Left lung (tissue), 10 donors: ENCODE measurements around the gene ZFYVE1. TPM values are rescaled to one million over a fixed set of nuclear protein-coding genes. Genes with fewer than 3 reads are reported as not detected.
A peak's percentile ranks its signal among the peaks of the same experiment; 100 is the strongest.

ENCODE experiments used
- ATAC-seq: fragments of 200-7000 bp; cut with Tn5 transposase; one replicate; pipeline ENCODE4 v1.9.1; 2020; ENCODE audit warnings: moderate library complexity
- DNase-seq, 4 donors: peaks; one replicate each; pipeline ENCODE4 v3.0.0-alpha.2; 2013 to 2020
- H3K27ac ChIP-seq, 2 donors: fragments of 200-600 bp; sonication (generic) in 1 of 2; one replicate each; pipeline versions ENCODE4 v1.5.0 to v1.8.0; 2020 to 2021
- H3K27me3 ChIP-seq, 2 donors: fragments of 200-600 bp; sonication (generic) in 1 of 2; one replicate each; pipeline versions ENCODE4 v1.5.0 to v1.8.0; 2020 to 2021
- H3K36me3 ChIP-seq, 2 donors: fragments of 200-600 bp; sonication (generic) in 1 of 2; one replicate each; pipeline versions ENCODE4 v1.5.0 to v1.8.0; 2020 to 2021
- H3K4me1 ChIP-seq, 2 donors: fragments of 200-600 bp; one replicate each; pipeline ENCODE4 v1.8.0; 2021
- H3K4me3 ChIP-seq, 2 donors: fragments of 200-600 bp; sonication (generic) in 1 of 2; one replicate each; pipeline versions ENCODE4 v1.5.0 to v1.8.0; 2020 to 2021; ENCODE audit warnings: mild to moderate bottlenecking in 1 of 2
- H3K9me3 ChIP-seq, 2 donors: fragments of 200-600 bp; sonication (generic) in 1 of 2; one replicate each; pipeline versions ENCODE4 v1.5.0 to v1.8.0; 2020 to 2021
- intact Hi-C, 2 donors: fragments of 100-400 bp; cut with DNase I; formaldehyde crosslinking; loops; one replicate each; pipeline versions ENCODE4 v1.11.2 to v1.14.2; 2022
- polyA plus RNA-seq, 6 donors: library from polyadenylated mRNA; unstranded; fragments of 120-200 nt; gene quantifications; one replicate each; pipeline ENCODE4 v1.2.1, GENCODE V29; 2013; ENCODE audit not compliant: insufficient read length in 6 of 6
- total RNA-seq, 2 donors: library from RNA; stranded (reverse); fragmentation: NEBNext Ultra II Directional; extraction: Animal tissue kit (Norgen Biotek cat#: 25700); gene quantifications; one replicate each; pipeline ENCODE4 v1.2.1, GENCODE V29; 2021
- TF ChIP-seq, protein P1 (sequence below), 2 donors: fragments of 200-600 bp; sonication (generic) in 1 of 2; IDR thresholded peaks; one replicate each; pipeline versions ENCODE4 v1.5.0 to v1.8.0; 2021; ENCODE audit warnings: antibody characterized with exemption in 2 of 2
- donor health status: DM: no; HTN: yes; CAD: no.
- donor health status: DM: no; HTN: no; CAD: no.

Gene ZFYVE1
- total and polyA plus RNA-seq, 8 donors: 14.6 to 22.3 (median 19.8) TPM

DNA sequence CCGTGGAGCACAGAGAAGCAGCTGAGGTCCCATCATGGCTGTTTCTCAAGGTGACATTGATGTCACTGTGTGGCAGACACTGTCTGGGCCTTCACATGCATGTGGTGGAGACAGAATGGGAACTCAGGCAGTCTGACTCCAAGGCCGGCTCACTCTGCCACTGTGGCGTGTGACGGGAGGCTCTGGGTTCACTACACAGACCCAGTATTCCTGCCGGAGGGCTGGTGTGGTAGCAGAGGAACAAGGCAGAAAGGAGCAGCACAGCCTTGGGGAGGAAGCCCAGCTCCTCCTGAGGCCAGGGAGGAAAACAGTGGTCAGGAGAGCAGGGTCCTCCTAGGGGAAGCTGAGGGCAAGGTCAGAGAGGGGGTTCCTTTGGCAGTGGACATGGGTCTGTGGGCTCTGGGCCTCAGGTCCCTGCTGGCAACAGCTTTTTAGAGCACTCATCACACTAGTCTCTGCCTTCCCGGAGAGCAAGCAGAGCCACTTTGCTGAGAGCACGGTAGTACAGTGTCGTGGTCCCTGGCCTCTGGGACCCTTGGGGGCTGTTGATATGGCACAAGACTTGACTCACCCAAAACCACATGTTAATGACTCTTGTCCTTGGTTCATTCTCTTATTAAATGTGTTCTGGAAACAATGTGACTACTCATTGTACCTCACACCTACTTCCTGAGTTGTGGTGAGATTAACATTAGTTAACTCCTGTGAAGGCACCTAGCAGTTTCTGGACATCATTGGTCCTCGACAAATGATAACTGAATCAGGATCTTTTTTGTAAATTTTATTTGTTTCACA, 79.3 kb downstream of the ZFYVE1 start:
- H3K4me3 ChIP-seq: no peak overlapping the region
- H3K9me3 ChIP-seq: no peaks in the 10 kb centered on the region
- intact Hi-C loops: loop anchor here in 1 of 2 donors (10.0 kb wide), 1 partner anchor 433 kb away; no protein-coding TSS in a partner anchor
- H3K36me3 ChIP-seq: peaks cover 0 to 63% of the 10 kb centered on the region in 2 donors
- no peaks in the 10 kb centered on the region for H3K27me3 ChIP-seq
- H3K4me1 ChIP-seq: no peaks in the 10 kb centered on the region
- TF ChIP-seq, protein P1, sequence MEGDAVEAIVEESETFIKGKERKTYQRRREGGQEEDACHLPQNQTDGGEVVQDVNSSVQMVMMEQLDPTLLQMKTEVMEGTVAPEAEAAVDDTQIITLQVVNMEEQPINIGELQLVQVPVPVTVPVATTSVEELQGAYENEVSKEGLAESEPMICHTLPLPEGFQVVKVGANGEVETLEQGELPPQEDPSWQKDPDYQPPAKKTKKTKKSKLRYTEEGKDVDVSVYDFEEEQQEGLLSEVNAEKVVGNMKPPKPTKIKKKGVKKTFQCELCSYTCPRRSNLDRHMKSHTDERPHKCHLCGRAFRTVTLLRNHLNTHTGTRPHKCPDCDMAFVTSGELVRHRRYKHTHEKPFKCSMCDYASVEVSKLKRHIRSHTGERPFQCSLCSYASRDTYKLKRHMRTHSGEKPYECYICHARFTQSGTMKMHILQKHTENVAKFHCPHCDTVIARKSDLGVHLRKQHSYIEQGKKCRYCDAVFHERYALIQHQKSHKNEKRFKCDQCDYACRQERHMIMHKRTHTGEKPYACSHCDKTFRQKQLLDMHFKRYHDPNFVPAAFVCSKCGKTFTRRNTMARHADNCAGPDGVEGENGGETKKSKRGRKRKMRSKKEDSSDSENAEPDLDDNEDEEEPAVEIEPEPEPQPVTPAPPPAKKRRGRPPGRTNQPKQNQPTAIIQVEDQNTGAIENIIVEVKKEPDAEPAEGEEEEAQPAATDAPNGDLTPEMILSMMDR (IDR thresholded peaks at IDR 0.05): no peak
- DNase-seq (no peak), ATAC-seq (no peak)
- H3K27ac ChIP-seq: no peak overlapping the region

DNA sequence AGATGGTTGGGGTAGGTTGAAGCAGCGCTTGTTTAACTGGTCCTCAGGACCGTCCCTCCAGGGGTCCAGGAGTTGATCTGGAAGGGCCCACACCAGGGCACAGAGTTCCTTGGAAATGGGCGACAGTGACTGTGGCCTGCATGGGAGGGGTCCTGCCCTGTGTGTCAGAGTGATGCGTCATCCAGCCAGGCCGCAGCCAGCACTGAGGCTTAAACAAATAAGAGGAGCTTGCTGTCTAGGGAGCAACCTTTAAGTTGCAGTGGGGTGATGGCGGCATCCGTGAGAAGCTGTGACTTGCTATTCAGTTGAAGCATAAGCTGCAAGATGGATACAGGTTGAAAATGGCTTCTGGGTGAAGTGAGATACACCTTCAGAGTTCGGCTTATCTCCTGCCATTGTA, 80.4 kb downstream of the ZFYVE1 start:
- no peaks in the 10 kb centered on the region for H3K9me3 ChIP-seq
- intact Hi-C loops: loop anchor here in 1 of 2 donors (10.0 kb wide), 1 partner anchor 432 kb away; no protein-coding TSS in a partner anchor

DNA sequence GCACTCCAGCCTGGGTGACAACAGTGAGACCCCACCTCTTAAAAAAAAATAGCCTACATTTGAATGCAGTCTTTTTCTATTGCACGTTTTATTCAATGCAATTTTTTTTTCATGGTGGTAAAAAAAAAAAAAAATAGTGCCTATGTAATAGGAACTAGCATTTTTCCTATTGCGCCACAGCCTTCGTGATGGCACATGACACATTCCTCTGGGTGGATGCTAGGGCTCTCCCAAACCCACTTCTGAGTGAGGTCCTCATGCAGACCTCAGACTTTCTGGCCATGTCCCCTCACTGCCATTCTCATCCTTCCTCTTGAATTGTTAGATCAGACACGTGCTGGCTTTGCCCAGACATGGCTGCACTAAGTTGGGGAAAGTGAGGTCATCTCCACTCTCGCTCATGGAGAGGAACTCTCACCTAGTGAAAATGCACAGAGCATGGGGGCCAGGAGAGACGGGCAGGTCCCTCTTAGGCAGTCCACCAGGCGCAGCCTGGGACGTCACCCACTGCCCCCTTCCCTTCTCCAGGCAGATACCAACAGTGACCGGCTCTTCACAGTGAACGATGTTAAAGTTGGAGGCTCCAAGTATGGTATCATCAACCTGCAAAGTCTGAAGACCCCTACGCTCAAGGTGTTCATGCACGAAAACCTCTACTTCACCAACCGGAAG, 81.4 kb downstream of the ZFYVE1 start:
- Histone ChIP-seq H3K36me3 (peaks cover 0 to 72% of the 10 kb centered on the region in 2 donors), H3K9me3 (no peaks in the 10 kb centered on the region), H3K4me1 (no peaks in the 10 kb centered on the region), H3K27me3 (no peaks in the 10 kb centered on the region), H3K4me3 (no peak overlapping the region), H3K27ac (no peak overlapping the region)
- TF ChIP-seq, protein P1 (IDR thresholded peaks at IDR 0.05): no peak
- DNase-seq (peak in 1 of 4 donors; percentile 31), ATAC-seq (no peak)
- intact Hi-C loops: loop anchor here in 1 of 2 donors (10.0 kb wide), 1 partner anchor 431 kb away; no protein-coding TSS in a partner anchor

More for the DNA sequence above, 80.4 kb downstream of the ZFYVE1 start:
- TF ChIP-seq, protein P1 (IDR thresholded peaks at IDR 0.05): no peak
- DNase-seq (no peak), ATAC-seq (no peak)
- H3K27me3 ChIP-seq: no peaks in the 10 kb centered on the region
- H3K36me3 ChIP-seq: peaks cover 0 to 66% of the 10 kb centered on the region in 2 donors
- H3K4me1 ChIP-seq: no peaks in the 10 kb centered on the region
- H3K4me3 ChIP-seq: no peak overlapping the region
- no peak overlapping the region for H3K27ac ChIP-seq

DNA sequence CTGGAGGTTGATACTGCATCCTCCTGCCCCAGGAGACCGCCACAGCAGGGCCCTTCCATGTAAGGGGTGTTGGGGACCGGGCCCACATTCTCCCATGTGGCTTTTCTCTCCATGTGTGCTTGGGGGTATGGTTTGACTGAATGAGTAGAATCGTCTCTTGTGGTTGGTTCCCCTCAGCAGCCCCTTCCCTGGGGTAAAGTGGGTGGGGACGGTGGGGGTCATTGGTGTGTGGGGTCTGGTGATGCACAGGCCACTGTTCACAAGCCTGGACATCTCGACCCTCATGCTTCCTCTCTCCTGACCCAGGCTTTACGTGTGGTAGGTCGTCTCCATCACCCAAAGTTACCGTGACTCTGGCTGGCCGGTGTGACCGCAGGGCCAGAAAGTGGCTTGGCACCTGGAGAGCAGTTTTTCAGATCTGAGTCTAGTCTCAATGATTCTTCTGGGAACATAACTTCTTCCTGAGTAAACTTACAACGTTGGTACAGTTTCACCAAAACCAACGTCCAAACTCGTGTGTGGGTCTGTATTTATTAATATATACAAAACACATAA, 83.0 kb downstream of the ZFYVE1 start:
- TF ChIP-seq, protein P1 (IDR thresholded peaks at IDR 0.05): no peak
- Histone ChIP-seq H3K9me3 (no peaks in the 10 kb centered on the region), H3K4me1 (no peaks in the 10 kb centered on the region), H3K27me3 (no peaks in the 10 kb centered on the region), H3K27ac (no peak overlapping the region), H3K4me3 (no peak overlapping the region), H3K36me3 (peaks cover 0 to 81% of the 10 kb centered on the region in 2 donors)
- DNase-seq (peak in 1 of 4 donors; percentile 12), ATAC-seq (no peak)
- intact Hi-C loops: loop anchor here in 1 of 2 donors (10.0 kb wide), 1 partner anchor 429 kb away; no protein-coding TSS in a partner anchor
